ENCODE data around the gene KDM2A.

KDM2A gene

GRCh38 chr11:67304511-67305113, 185.5 kb downstream of the KDM2A start:
- no peak for DNase-seq

GRCh38 chr11:67306769-67307544, 187.9 kb downstream of the KDM2A start:
- DNase-seq, result no peak

- no peak for DNase-seq
These were observed 188.5 kb downstream of the KDM2A start for GRCh38 chr11:67307545-67308001.
